A673 (cell line): ENCODE data around the gene UQCRQ. TPM values are rescaled to one million over a fixed set of nuclear protein-coding genes. Genes with fewer than 3 reads are reported as not detected.

Source experiments
- BruUV-seq: library from RNA; stranded (reverse); fragments of 400-500 nt; replicated peaks from 2 replicates; lab custom pipeline; 2021; lab: Mats Ljungman, UMichigan
- CTCF ChIA-PET: fragments of 300-600 bp; sonication (Branson Sonifier 250); formaldehyde crosslinking; loops from one replicate; lab custom pipeline; 2022; ENCODE audit warnings: antibody characterized with exemption; lab: Charles Lee
- POLR2A ChIA-PET: fragments of 300-600 bp; sonication (Branson Sonifier 250); formaldehyde crosslinking; loops from one replicate; lab custom pipeline; 2022; ENCODE audit warnings: antibody characterized with exemption; ENCODE audit not compliant: low non-redundant PET; lab: Charles Lee
- DNase-seq: peaks from one replicate; pipeline ENCODE4 v3.0.0-alpha.2; 2015; ENCODE audit warnings: low spot score
- H3K27ac ChIP-seq: fragments of 200-600 bp; sonication (generic); 2 replicates; pipeline ENCODE4 v1.5.1; 2016; ENCODE audit warnings: mixed run types, low read depth, mild to moderate bottlenecking, mixed read lengths, antibody characterized with exemption, low read length; ENCODE audit not compliant: poor library complexity, severe bottlenecking
- H3K27me3 ChIP-seq: fragments of 200-600 bp; sonication (generic); replicated peaks from 2 replicates; pipeline ENCODE4 v1.6.1; 2017; ENCODE audit warnings: mixed run types, low read depth, mild to moderate bottlenecking, mixed read lengths, antibody characterized with exemption, low read length; ENCODE audit not compliant: insufficient read depth, poor library complexity
- H3K36me3 ChIP-seq: fragments of 200-600 bp; sonication (generic); 2 replicates; pipeline ENCODE4 v1.6.1; 2016; ENCODE audit warnings: mixed run types, mild to moderate bottlenecking, mixed read lengths, antibody characterized with exemption, low read length; ENCODE audit not compliant: insufficient read depth, poor library complexity, severe bottlenecking
- H3K4me1 ChIP-seq: fragments of 200-600 bp; sonication (generic); 2 replicates; pipeline ENCODE4 v1.6.1; 2017; ENCODE audit warnings: mixed run types, mild to moderate bottlenecking, mixed read lengths, antibody characterized with exemption, low read length; ENCODE audit not compliant: insufficient read depth, poor library complexity, severe bottlenecking
- H3K4me3 ChIP-seq: fragments of 200-600 bp; sonication (generic); 2 replicates; pipeline ENCODE4 v1.5.1; 2016; ENCODE audit warnings: low read depth, mixed run types, mild to moderate bottlenecking, mixed read lengths, low read length; ENCODE audit not compliant: poor library complexity, severe bottlenecking
- H3K9me3 ChIP-seq: fragments of 200-600 bp; sonication (generic); 2 replicates; pipeline ENCODE4 v1.6.1; 2016; ENCODE audit warnings: mixed run types, low read depth, mild to moderate bottlenecking, mixed read lengths, antibody characterized with exemption, low read length; ENCODE audit not compliant: poor library complexity, severe bottlenecking
- EZH2 ChIP-seq: fragments of 200-600 bp; sonication (generic); IDR thresholded peaks from 2 replicates; pipeline ENCODE4 v1.6.1; 2017; ENCODE audit warnings: borderline replicate concordance, low read depth, mild to moderate bottlenecking, mixed read lengths, antibody characterized with exemption, low read length; ENCODE audit not compliant: poor library complexity, severe bottlenecking
- intact Hi-C: fragments of 100-400 bp; cut with micrococcal nuclease; formaldehyde crosslinking; loops from one replicate; pipeline ENCODE4 v1.10.0; 2022; ENCODE audit not compliant: unreplicated experiment
- total RNA-seq: library from RNA; stranded (reverse); gene quantifications from 2 replicates; pipeline ENCODE4 v1.2.3, GENCODE V29; 2021
- TF ChIP-seq, protein P1 (sequence below): fragments of 300-800, 200-600 bp; sonication (generic); conservative IDR thresholded peaks from 2 replicates; pipeline ENCODE4 v1.5.1; 2017; ENCODE audit warnings: low read depth, mild to moderate bottlenecking, antibody characterized with exemption, low read length, moderate library complexity, mixed read lengths

UQCRQ gene
- total RNA-seq, 1 experiment from 2014 or later, result 542 TPM

DNA sequence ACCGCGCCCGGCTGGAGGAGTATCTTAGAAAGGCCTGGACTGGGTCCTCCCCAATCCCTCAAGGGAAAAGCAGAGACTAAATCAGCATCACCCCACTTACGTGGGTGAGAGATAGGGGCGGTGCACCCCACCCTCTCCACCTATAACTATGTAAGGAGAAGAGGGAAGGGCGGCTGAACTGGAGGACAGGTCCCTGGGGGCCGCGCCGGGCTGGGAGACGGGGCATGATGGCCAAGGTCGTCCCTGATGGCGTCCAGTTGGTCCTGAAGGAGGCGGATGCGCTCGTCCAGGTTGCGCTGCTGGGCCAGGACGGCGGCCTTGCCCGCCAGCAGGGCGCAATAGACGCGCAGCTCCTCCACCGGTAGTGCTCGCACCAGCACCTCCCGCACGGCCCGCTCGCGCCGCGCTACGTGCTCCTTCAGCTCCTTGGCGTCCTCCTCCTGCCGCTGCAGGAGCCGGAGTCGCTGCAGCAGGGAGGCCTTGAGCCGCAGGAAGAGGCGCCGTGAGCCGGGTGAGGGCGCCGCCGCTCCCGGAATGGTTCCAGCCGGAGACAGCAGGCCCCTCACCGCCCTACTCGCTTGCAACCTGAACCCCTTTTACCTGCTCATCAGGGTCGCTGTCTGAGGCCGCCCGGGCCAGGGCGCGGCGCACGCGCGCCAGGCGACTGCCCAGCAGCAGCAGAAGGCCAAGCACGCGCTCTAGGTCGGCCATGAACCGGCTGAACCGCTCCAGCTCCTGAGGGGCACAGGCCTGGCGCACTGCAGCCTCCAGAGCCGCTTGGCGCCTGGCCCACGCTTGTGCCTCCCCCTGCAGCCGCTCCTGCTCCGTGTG lies 43.6 kb upstream of the UQCRQ start:
- peaks cover 4% of the 10 kb centered on the region for H3K4me1 ChIP-seq
- ChIA-PET POLR2A (no interaction called here), CTCF (interaction anchor here (0.6 kb wide), 1 partner anchor 450 kb away, joined by 3 read pairs; no protein-coding TSS in a partner anchor)
- H3K27ac ChIP-seq, result no peak overlapping the region
- intact Hi-C loops, result no loop called here
- no peak for DNase-seq
- H3K4me3 ChIP-seq, result no peak overlapping the region
- no peaks in the 10 kb centered on the region for H3K9me3 ChIP-seq
- BruUV-seq, result no TSS peak
- TF ChIP-seq, protein P1, sequence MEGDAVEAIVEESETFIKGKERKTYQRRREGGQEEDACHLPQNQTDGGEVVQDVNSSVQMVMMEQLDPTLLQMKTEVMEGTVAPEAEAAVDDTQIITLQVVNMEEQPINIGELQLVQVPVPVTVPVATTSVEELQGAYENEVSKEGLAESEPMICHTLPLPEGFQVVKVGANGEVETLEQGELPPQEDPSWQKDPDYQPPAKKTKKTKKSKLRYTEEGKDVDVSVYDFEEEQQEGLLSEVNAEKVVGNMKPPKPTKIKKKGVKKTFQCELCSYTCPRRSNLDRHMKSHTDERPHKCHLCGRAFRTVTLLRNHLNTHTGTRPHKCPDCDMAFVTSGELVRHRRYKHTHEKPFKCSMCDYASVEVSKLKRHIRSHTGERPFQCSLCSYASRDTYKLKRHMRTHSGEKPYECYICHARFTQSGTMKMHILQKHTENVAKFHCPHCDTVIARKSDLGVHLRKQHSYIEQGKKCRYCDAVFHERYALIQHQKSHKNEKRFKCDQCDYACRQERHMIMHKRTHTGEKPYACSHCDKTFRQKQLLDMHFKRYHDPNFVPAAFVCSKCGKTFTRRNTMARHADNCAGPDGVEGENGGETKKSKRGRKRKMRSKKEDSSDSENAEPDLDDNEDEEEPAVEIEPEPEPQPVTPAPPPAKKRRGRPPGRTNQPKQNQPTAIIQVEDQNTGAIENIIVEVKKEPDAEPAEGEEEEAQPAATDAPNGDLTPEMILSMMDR, result no peak
- no peak for TF ChIP-seq EZH2
- no peaks in the 10 kb centered on the region for H3K36me3 ChIP-seq
- H3K27me3 ChIP-seq, result no peaks in the 10 kb centered on the region

DNA sequence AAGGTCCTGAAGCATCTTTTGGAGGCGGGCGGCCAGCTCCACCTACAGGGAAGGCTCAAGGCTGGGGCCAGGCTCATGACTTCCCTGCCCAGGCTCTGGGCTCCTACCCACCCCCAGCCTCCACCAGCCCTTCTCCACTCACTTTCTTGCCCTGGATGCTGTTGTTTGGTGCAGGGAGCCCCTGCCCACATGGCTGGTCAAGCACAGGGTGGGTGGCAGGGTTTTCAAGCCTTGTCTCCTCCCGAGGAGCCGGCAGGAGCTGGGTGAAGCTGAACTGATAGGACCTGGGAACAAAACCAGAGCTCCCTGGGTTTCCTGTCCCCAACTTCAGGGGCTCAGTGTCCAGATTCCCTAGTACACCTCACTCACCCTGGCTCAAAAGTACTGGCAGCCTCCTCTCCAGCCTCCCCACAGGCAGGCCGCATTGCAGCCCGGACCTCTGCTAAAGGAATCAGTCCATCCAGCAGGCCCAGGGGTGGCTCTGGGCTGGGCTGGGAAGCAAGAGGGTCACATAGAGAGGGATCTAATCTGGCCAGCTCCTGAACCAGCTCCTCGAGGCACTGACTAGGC lies 42.9 kb upstream of the UQCRQ start:
- Histone ChIP-seq H3K4me3 (no peak overlapping the region), H3K4me1 (peaks cover 4% of the 10 kb centered on the region), H3K27me3 (no peaks in the 10 kb centered on the region), H3K36me3 (no peaks in the 10 kb centered on the region), H3K27ac (no peak overlapping the region), H3K9me3 (no peaks in the 10 kb centered on the region)
- no TSS peak for BruUV-seq
- ChIA-PET CTCF (interaction anchor here (0.6 kb wide), 1 partner anchor 451 kb away, joined by 3 read pairs; no protein-coding TSS in a partner anchor), POLR2A (no interaction called here)
- no peak for DNase-seq
- intact Hi-C loops, result no loop called here
- no peak for TF ChIP-seq EZH2
- TF ChIP-seq, protein P1, result no peak

DNA sequence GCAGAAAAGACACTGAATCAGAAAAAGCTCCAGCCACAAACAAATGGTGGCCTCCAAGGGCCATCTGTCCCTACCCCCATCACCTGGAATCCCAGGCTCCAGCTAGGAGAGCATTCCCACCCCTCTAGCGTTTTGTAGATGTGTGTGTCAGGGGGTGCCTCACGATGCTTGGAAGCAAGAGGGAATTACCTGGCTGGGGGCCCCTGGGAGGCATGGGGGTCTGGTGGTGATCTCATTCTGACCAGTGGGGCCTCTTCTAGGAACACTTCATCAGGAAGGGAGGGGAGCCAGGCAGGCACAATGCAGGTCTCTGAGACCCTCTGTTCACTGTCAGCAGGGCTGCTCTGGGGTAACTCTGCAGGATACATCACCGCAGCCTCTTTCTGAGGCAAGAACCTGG lies 42.0 kb upstream of the UQCRQ start:
- Histone ChIP-seq H3K9me3 (no peaks in the 10 kb centered on the region), H3K27me3 (peaks cover 6% of the 10 kb centered on the region), H3K4me3 (no peak overlapping the region), H3K36me3 (no peaks in the 10 kb centered on the region), H3K27ac (no peak overlapping the region), H3K4me1 (peaks cover 3% of the 10 kb centered on the region)
- CTCF ChIA-PET, result no interaction called here
- intact Hi-C loops, result no loop called here
- POLR2A ChIA-PET, result no interaction called here
- BruUV-seq, result no TSS peak
- no peak for DNase-seq
- TF ChIP-seq, protein P1, result no peak
- no peak for TF ChIP-seq EZH2
